CD14-positive monocyte (primary cell): ENCODE data around the gene KIFC3. TPM values are rescaled to one million over a fixed set of nuclear protein-coding genes. Genes with fewer than 3 reads are reported as not detected.

Source experiments
- DNase-seq, 3 donors: peaks; one replicate each; pipeline ENCODE4 v3.0.0-alpha.2; 2011 to 2022
- H2AFZ ChIP-seq: 2 replicates; pipeline ENCODE4 v1.6.0; 2012; ENCODE audit warnings: mild to moderate bottlenecking, low read depth, low read length, inconsistent platforms; ENCODE audit not compliant: insufficient read depth, poor library complexity, severe bottlenecking
- H3K27ac ChIP-seq, 2 donors: 1 replicate in 1 of 2; 2 replicates in 1 of 2; pipeline ENCODE4 v1.5.1; 2012 to 2013; ENCODE audit warnings: low read length in 2 of 2, control low read depth in 1 of 2, inconsistent platforms in 1 of 2, low read depth in 1 of 2, mild to moderate bottlenecking in 1 of 2
- H3K27me3 ChIP-seq, 2 donors: one replicate each; pipeline versions ENCODE4 v1.6.0 to v1.6.1; 2011 to 2013; ENCODE audit warnings: low read length in 2 of 2; ENCODE audit not compliant: control insufficient read depth in 2 of 2, insufficient read depth in 2 of 2
- H3K36me3 ChIP-seq, 2 donors: replicated peaks in 1 of 2; 1 replicate in 1 of 2; 2 replicates in 1 of 2; pipeline versions ENCODE4 v1.5.1 to v1.6.1; 2012 to 2013; ENCODE audit warnings: low read length in 2 of 2, control low read depth in 1 of 2, inconsistent platforms in 1 of 2, mild to moderate bottlenecking in 1 of 2; ENCODE audit not compliant: insufficient read depth in 2 of 2, control insufficient read depth in 1 of 2
- H3K4me1 ChIP-seq, 2 donors: 1 replicate in 1 of 2; 2 replicates in 1 of 2; pipeline versions ENCODE4 v1.5.1 to v1.6.1; 2012 to 2013; ENCODE audit warnings: low read length in 2 of 2, control low read depth in 1 of 2, inconsistent platforms in 1 of 2, mild to moderate bottlenecking in 1 of 2, moderate library complexity in 1 of 2; ENCODE audit not compliant: insufficient read depth in 2 of 2, control insufficient read depth in 1 of 2
- H3K4me2 ChIP-seq: replicated peaks from 2 replicates; pipeline ENCODE3; 2012; ENCODE audit warnings: low read length, moderate library complexity, mild to moderate bottlenecking; ENCODE audit not compliant: poor library complexity, severe bottlenecking; ENCODE audit errors: extremely low read depth
- H3K4me3 ChIP-seq, 3 experiments: fragments of 200-600 bp in 1 of 3; sonication (generic) in 1 of 3; replicated peaks in 1 of 3; 1 replicate in 2 of 3; 2 replicates in 1 of 3; pipeline ENCODE4 v1.5.1; 2011 to 2013; ENCODE audit warnings: low read length in 3 of 3, mild to moderate bottlenecking in 3 of 3, control low read depth in 2 of 3, low read depth in 2 of 3, inconsistent platforms in 1 of 3, moderate library complexity in 1 of 3
- H3K79me2 ChIP-seq: 2 replicates; pipeline ENCODE4 v1.6.0; 2012; ENCODE audit warnings: mild to moderate bottlenecking, control low read depth, inconsistent platforms, low read length, moderate library complexity; ENCODE audit not compliant: insufficient read depth
- H3K9ac ChIP-seq: 2 replicates; pipeline ENCODE4 v1.6.0; 2017; ENCODE audit warnings: low read length, mild to moderate bottlenecking; ENCODE audit not compliant: insufficient read depth, poor library complexity, severe bottlenecking
- H3K9me3 ChIP-seq, 2 donors: replicated peaks in 1 of 2; 1 replicate in 1 of 2; 2 replicates in 1 of 2; pipeline versions ENCODE4 v1.5.1 to v1.6.1; 2012 to 2013; ENCODE audit warnings: low read length in 2 of 2, control low read depth in 1 of 2; ENCODE audit not compliant: control insufficient read depth in 1 of 2, insufficient read depth in 1 of 2
- H4K20me1 ChIP-seq: 2 replicates; pipeline ENCODE4 v1.6.0; 2012; ENCODE audit warnings: mild to moderate bottlenecking, low read length, control low read depth, moderate library complexity; ENCODE audit not compliant: insufficient read depth
- H3K27ac Mint-ChIP-seq, 7 donors: one replicate each; pipeline ENCODE4 v1.8.0; 2020; ENCODE audit warnings: mild to moderate bottlenecking in 7 of 7, mixed read lengths in 7 of 7, moderate library complexity in 6 of 7, inconsistent platforms in 2 of 7
- H3K27me3 Mint-ChIP-seq, 3 donors: one replicate each; pipeline ENCODE4 v1.8.0; 2021 to 2022; ENCODE audit warnings: low read depth in 3 of 3, mild to moderate bottlenecking in 3 of 3, mixed read lengths in 3 of 3, moderate library complexity in 3 of 3, inconsistent platforms in 1 of 3
- H3K36me3 Mint-ChIP-seq, 2 donors: one replicate each; pipeline ENCODE4 v1.8.0; 2020; ENCODE audit warnings: mixed read lengths in 2 of 2, inconsistent platforms in 1 of 2, mild to moderate bottlenecking in 1 of 2
- H3K4me1 Mint-ChIP-seq: one replicate; pipeline ENCODE4 v1.8.0; 2020; ENCODE audit warnings: mild to moderate bottlenecking, mixed read lengths
- H3K4me3 Mint-ChIP-seq, 2 donors: one replicate each; pipeline ENCODE4 v1.8.0; 2020; ENCODE audit warnings: mild to moderate bottlenecking in 2 of 2, mixed read lengths in 2 of 2, moderate library complexity in 1 of 2
- H3K9me3 Mint-ChIP-seq, 7 donors: one replicate each; pipeline ENCODE4 v1.8.0; 2020 to 2022; ENCODE audit warnings: mixed read lengths in 7 of 7, mild to moderate bottlenecking in 6 of 7, moderate library complexity in 6 of 7, inconsistent platforms in 2 of 7
- WGBS: methylation state at CpG from one replicate; pipeline ENCODE4 v1.1.5; 2013; ENCODE audit warnings: missing lambda C conversion rate; ENCODE audit not compliant: insufficient coverage; 5-methylcytosine and 5-hydroxymethylcytosine counted together
- intact Hi-C, 2 donors: fragments of 100-400 bp; cut with micrococcal nuclease; formaldehyde crosslinking; loops; one replicate each; pipeline versions ENCODE4 v1.15.0 to v1.15.1; 2023
- polyA plus RNA-seq, 3 donors: library from polyadenylated mRNA; depleted of rRNA in 1 of 3; unstranded in 2 of 3; stranded (reverse) in 1 of 3; fragments of 300-500 nt in 2 of 3; fragments of >200 nt in 1 of 3; fragmentation: Illumina TruSeq in 2 of 3; gene quantifications; 1 replicate in 2 of 3; 2 replicates in 1 of 3; pipeline ENCODE4 v1.2.3, GENCODE V29; 2012 to 2021
- TF ChIP-seq, protein P1 (sequence below): fragments of 200-600 bp; IDR thresholded peaks from one replicate; pipeline ENCODE4 v1.8.0; 2022; ENCODE audit warnings: antibody characterized with exemption, mild to moderate bottlenecking

KIFC3 gene
- polyA plus RNA-seq, 3 donors: 0.24 to 1.7 TPM; not detected in 1

DNA sequence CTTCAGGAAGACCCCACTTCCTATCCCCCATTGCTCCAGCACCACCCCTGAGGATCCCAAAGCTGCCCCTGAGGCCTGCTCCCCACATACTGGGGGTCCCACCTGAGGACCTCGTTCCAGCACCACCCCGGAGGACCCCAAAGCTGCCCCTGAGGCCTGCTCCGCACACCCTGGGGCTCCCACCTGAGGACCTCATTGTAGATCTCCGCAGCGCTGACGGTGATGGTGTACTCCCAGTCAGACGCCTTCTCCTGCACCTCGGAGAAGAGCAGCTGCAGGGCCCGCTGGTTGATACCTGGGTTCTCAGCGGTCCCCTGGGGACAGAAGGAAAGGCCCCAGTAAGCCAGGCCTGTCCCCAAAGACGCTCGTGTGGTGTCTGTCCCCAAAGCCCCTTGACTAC lies 40.3 kb downstream of the KIFC3 start:
- peaks cover 0 to 6% (median 0%) of the 10 kb centered on the region in 7 donors for H3K9me3 Mint-ChIP-seq
- Histone ChIP-seq H2AFZ (no peak overlapping the region), H3K9ac (no peak overlapping the region), H3K36me3 (no peaks in the 10 kb centered on the region), H3K27me3 (no peaks in the 10 kb centered on the region), H4K20me1 (no peaks in the 10 kb centered on the region), H3K4me2 (no peak overlapping the region), H3K4me3 (no peak overlapping the region), H3K9me3 (no peaks in the 10 kb centered on the region), H3K79me2 (no peaks in the 10 kb centered on the region), H3K4me1 (no peaks in the 10 kb centered on the region), H3K27ac (no peak overlapping the region)
- TF ChIP-seq, protein P1, sequence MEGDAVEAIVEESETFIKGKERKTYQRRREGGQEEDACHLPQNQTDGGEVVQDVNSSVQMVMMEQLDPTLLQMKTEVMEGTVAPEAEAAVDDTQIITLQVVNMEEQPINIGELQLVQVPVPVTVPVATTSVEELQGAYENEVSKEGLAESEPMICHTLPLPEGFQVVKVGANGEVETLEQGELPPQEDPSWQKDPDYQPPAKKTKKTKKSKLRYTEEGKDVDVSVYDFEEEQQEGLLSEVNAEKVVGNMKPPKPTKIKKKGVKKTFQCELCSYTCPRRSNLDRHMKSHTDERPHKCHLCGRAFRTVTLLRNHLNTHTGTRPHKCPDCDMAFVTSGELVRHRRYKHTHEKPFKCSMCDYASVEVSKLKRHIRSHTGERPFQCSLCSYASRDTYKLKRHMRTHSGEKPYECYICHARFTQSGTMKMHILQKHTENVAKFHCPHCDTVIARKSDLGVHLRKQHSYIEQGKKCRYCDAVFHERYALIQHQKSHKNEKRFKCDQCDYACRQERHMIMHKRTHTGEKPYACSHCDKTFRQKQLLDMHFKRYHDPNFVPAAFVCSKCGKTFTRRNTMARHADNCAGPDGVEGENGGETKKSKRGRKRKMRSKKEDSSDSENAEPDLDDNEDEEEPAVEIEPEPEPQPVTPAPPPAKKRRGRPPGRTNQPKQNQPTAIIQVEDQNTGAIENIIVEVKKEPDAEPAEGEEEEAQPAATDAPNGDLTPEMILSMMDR: no peak
- peaks cover 3% of the 10 kb centered on the region for H3K4me1 Mint-ChIP-seq
- WGBS: 97% methylated on average over 9 of the region's 12 CpGs
- H3K27me3 Mint-ChIP-seq: peaks cover 0 to 6% (median 2%) of the 10 kb centered on the region in 3 donors
- no peak overlapping the region for H3K4me3 Mint-ChIP-seq
- H3K36me3 Mint-ChIP-seq: peaks cover 0 to 4% of the 10 kb centered on the region in 2 donors
- no peak for DNase-seq
- intact Hi-C loops: no loop called here
- H3K27ac Mint-ChIP-seq: no peak overlapping the region

DNA sequence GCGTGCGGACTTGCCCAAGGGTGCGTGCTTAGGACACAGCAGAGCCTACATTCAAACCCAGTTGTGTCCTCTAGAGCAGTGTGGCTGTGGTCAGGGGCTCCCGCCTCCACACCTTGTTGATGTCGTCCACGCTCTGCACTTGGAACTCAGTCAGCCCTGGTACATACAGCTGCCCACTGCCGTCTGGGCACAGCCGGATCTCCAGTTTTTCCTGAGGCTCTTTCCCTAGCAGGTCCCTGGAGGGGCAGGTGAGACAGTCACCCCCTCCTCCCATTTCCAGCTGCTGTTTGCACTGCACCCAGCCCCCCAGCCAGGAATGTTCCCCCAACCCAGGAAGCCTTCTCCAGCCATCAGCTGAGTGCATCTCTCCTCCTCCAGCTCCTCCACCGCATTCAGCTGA lies 41.0 kb downstream of the KIFC3 start:
- DNase-seq: no peak
- H4K20me1 ChIP-seq: no peaks in the 10 kb centered on the region
- no peak overlapping the region for H3K27ac ChIP-seq
- no peaks in the 10 kb centered on the region for H3K9me3 ChIP-seq
- H3K79me2 ChIP-seq: no peaks in the 10 kb centered on the region
- Mint-ChIP-seq H3K4me1 (peaks cover 3% of the 10 kb centered on the region), H3K4me3 (no peak overlapping the region), H3K27ac (no peak overlapping the region), H3K36me3 (peaks cover 2 to 6% of the 10 kb centered on the region in 2 donors), H3K9me3 (peaks cover 0 to 6% (median 0%) of the 10 kb centered on the region in 7 donors), H3K27me3 (peaks cover 0 to 6% (median 2%) of the 10 kb centered on the region in 3 donors)
- H3K27me3 ChIP-seq: no peaks in the 10 kb centered on the region
- H3K4me1 ChIP-seq: no peaks in the 10 kb centered on the region
- H3K4me2 ChIP-seq: no peak overlapping the region
- intact Hi-C loops: no loop called here
- H3K4me3 ChIP-seq: no peak overlapping the region
- WGBS: 93% methylated on average over 9 of the region's 9 CpGs
- TF ChIP-seq, protein P1: no peak
- no peak overlapping the region for H2AFZ ChIP-seq
- H3K36me3 ChIP-seq: peaks cover 0 to under 1% of the 10 kb centered on the region in 2 donors
- H3K9ac ChIP-seq: no peak overlapping the region
